ENCODE results near the gene MALSU1. TPM values are rescaled to one million over a fixed set of nuclear protein-coding genes. Genes with fewer than 3 reads are reported as not detected.

Gene MALSU1
- total and polyA plus RNA-seq, 4 donors = 26.8 to 51.7 (median 45.1) TPM

DNA sequence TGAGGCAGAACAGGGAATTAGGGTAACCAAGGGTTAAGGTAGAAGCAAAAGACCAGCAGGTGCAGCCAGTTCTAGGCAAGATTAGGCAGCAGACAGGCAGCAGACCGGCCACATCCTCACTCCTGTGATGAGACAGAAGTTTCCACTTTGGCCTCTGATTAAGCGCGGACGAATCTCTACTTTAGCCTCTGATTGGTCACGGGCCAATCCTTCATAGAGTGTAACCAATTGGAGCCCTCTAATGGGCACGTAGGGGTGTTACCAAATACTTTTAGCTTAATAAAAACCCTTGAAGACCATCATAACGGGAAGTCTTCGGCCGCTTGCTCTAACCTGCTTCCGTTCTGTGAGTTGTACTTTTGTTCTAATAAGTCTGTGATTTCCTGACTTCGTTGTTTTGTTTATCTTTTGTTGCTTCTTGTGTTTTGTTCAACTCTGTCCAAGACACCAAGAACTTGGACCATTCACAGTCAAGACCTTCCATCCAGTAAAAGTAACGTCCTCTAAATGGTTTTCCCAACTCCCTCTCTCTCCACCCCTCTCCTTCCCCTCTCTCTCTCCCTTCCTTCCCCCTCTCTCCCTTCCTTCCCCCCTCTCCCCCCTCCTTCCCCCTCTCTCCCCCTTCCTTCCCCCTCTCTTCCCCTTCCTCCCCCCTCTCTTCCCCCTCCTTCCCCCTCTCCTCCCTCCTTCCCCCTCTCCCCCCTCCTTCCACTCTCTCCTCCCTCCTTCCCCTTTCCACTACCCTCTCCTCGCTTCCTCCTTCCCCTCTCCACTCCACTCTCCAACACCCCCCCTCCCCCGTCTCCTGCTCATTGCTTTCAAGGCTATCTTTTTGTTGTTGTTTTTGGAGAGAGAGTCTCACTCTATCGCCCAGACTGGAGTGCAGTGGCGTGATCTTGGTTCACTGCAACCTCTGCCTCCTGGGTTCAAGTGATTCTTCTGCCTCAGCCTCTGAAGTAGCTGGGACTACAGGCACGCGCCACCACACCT, 13.2 kb upstream of the MALSU1 start:
- 75 to 81% methylated on average over 17 to 18 of the region's 18 CpGs for WGBS, 2 donors

GRCh38 chr7:23287612-23288011, 11.5 kb upstream of the MALSU1 start:
- no peak overlapping the region for H3K27ac ChIP-seq (ENCODE audit: low read depth in 1 of 2, low read length in 1 of 2)
- TF ChIP-seq CTCF (IDR thresholded peaks at IDR 0.05; ENCODE audit: control extremely low read depth, extremely low read depth) = no peak
- H3K4me3 ChIP-seq = no peak overlapping the region
- 41 to 74% methylated on average over 5 of the region's 5 CpGs for WGBS, 2 donors
- no peak for DNase-seq
- ATAC-seq (ENCODE audit: insufficient read depth, low FRiP score) = no peak
- H3K9me3 ChIP-seq (ENCODE audit: control insufficient read depth in 4 of 4, insufficient read depth in 3 of 4, low read length in 3 of 4) = no peaks in the 10 kb centered on the region
- H3K9ac ChIP-seq (ENCODE audit: insufficient read depth in 1 of 2, low read length in 2 of 2) = no peak overlapping the region
- H3K27me3 ChIP-seq (ENCODE audit: control insufficient read depth in 3 of 3, insufficient read depth in 3 of 3, low read length in 2 of 3) = no peaks in the 10 kb centered on the region
- H3K4me1 ChIP-seq (ENCODE audit: control insufficient read depth in 5 of 5, insufficient read depth in 5 of 5, low read length in 5 of 5) = no peaks in the 10 kb centered on the region
- H3K36me3 ChIP-seq (ENCODE audit: control insufficient read depth in 4 of 4, insufficient read depth in 4 of 4, low read length in 4 of 4) = no peaks in the 10 kb centered on the region

More for the DNA sequence above, 13.2 kb upstream of the MALSU1 start:
- TF ChIP-seq CTCF (IDR thresholded peaks at IDR 0.05; ENCODE audit: control extremely low read depth, extremely low read depth) = no peak
- no peaks in the 10 kb centered on the region for H3K9me3 ChIP-seq (ENCODE audit: control insufficient read depth in 4 of 4, insufficient read depth in 3 of 4, low read length in 3 of 4)
- H3K9ac ChIP-seq (ENCODE audit: insufficient read depth in 1 of 2, low read length in 2 of 2) = no peak overlapping the region
- ATAC-seq (ENCODE audit: insufficient read depth, low FRiP score) = no peak
- no peak for DNase-seq
- H3K27ac ChIP-seq (ENCODE audit: low read depth in 1 of 2, low read length in 1 of 2) = no peak overlapping the region
- no peaks in the 10 kb centered on the region for H3K36me3 ChIP-seq (ENCODE audit: control insufficient read depth in 4 of 4, insufficient read depth in 4 of 4, low read length in 4 of 4)
- H3K4me3 ChIP-seq = no peak overlapping the region
- H3K4me1 ChIP-seq (ENCODE audit: control insufficient read depth in 5 of 5, insufficient read depth in 5 of 5, low read length in 5 of 5) = no peaks in the 10 kb centered on the region
- no peaks in the 10 kb centered on the region for H3K27me3 ChIP-seq (ENCODE audit: control insufficient read depth in 3 of 3, insufficient read depth in 3 of 3, low read length in 2 of 3)

GRCh38 chr7:23290993-23291392, 8.1 kb upstream of the MALSU1 start:
- Histone ChIP-seq H3K9ac (ENCODE audit: insufficient read depth in 1 of 2, low read length in 2 of 2) (no peak overlapping the region), H3K9me3 (ENCODE audit: control insufficient read depth in 4 of 4, insufficient read depth in 3 of 4, low read length in 3 of 4) (no peaks in the 10 kb centered on the region), H3K4me3 (no peak overlapping the region), H3K27me3 (ENCODE audit: control insufficient read depth in 3 of 3, insufficient read depth in 3 of 3, low read length in 2 of 3) (no peaks in the 10 kb centered on the region), H3K36me3 (ENCODE audit: control insufficient read depth in 4 of 4, insufficient read depth in 4 of 4, low read length in 4 of 4) (no peaks in the 10 kb centered on the region), H3K27ac (ENCODE audit: low read depth in 1 of 2, low read length in 1 of 2) (no peak overlapping the region), H3K4me1 (ENCODE audit: control insufficient read depth in 5 of 5, insufficient read depth in 5 of 5, low read length in 5 of 5) (no peaks in the 10 kb centered on the region)
- DNase-seq (no peak), ATAC-seq (ENCODE audit: insufficient read depth, low FRiP score) (no peak)
- TF ChIP-seq CTCF (IDR thresholded peaks at IDR 0.05; ENCODE audit: control extremely low read depth, extremely low read depth) = no peak
- 93 to 96% methylated on average over 9 of the region's 9 CpGs for WGBS, 2 donors

Measured in lung (tissue), 12 donors.